ENCODE data around the gene CLIP3.
"Not testable (repeated sequence)": the region's sequence is repeated elsewhere in the genome, so short reads cannot be mapped to it uniquely, and the experiment has no call there.

- not testable (repeated sequence) for TF ChIP-seq CTCF (conservative IDR thresholded peaks at IDR 0.05); EZH2 (IDR thresholded peaks at IDR 0.05; ENCODE audit: low read depth)
Observed at GRCh38 chr19:36041092-36041491, 8.4 kb upstream of the CLIP3 start.
